Central memory CD8-positive, alpha-beta T cell (primary cell): ENCODE measurements around the gene SNAPC2.

Source experiments
- ATAC-seq: fragments of 150-1000 bp; cut with Tn5 transposase; replicated peaks from 2 replicates; pipeline ENCODE4 v1.10.0; 2022; ENCODE audit warnings: mild to moderate bottlenecking, moderate FRiP score, moderate number of reproducible peaks; ENCODE audit not compliant: poor library complexity, severe bottlenecking; ENCODE audit errors: extremely low read depth
- DNase-seq, 2 donors: peaks; one replicate each; pipeline ENCODE4 v3.0.0; 2021; ENCODE audit warnings: low spot score in 2 of 2
- H3K27ac Mint-ChIP-seq: one replicate; pipeline ENCODE4 v1.8.0; 2022; ENCODE audit warnings: low read depth, mild to moderate bottlenecking, moderate library complexity, mixed read lengths
- H3K27me3 Mint-ChIP-seq: one replicate; pipeline ENCODE4 v1.8.0; 2022; ENCODE audit warnings: mixed read lengths
- H3K36me3 Mint-ChIP-seq: one replicate; pipeline ENCODE4 v1.8.0; 2022; ENCODE audit warnings: mild to moderate bottlenecking, moderate library complexity, mixed read lengths; ENCODE audit not compliant: insufficient read depth
- H3K4me1 Mint-ChIP-seq: one replicate; pipeline ENCODE4 v1.8.0; 2022; ENCODE audit warnings: mixed read lengths
- H3K4me3 Mint-ChIP-seq: one replicate; pipeline ENCODE4 v1.8.0; 2022; ENCODE audit warnings: mild to moderate bottlenecking, moderate library complexity, mixed read lengths
- H3K9me3 Mint-ChIP-seq: one replicate; pipeline ENCODE4 v1.8.0; 2022; ENCODE audit warnings: mixed read lengths

Gene SNAPC2

GRCh38 chr19:7968008-7968795 lies 48.1 kb downstream of the SNAPC2 start:
- DNase-seq, result no peak
- Mint-ChIP-seq H3K36me3 (peaks cover 32% of the 10 kb centered on the region), H3K4me1 (no peaks in the 10 kb centered on the region), H3K27me3 (no peaks in the 10 kb centered on the region), H3K9me3 (no peaks in the 10 kb centered on the region), H3K27ac (no peak overlapping the region), H3K4me3 (no peak overlapping the region)
- ATAC-seq, result no peak

GRCh38 chr19:7968796-7969554 lies 48.8 kb downstream of the SNAPC2 start:
- Mint-ChIP-seq H3K4me1 (no peaks in the 10 kb centered on the region), H3K36me3 (peaks cover 37% of the 10 kb centered on the region), H3K4me3 (no peak overlapping the region), H3K27me3 (no peaks in the 10 kb centered on the region), H3K27ac (no peak overlapping the region), H3K9me3 (no peaks in the 10 kb centered on the region)
- DNase-seq, result no peak
- no peak for ATAC-seq

- DNase-seq (no peak), ATAC-seq (no peak)
- Mint-ChIP-seq H3K4me1 (no peaks in the 10 kb centered on the region), H3K9me3 (no peaks in the 10 kb centered on the region), H3K4me3 (no peak overlapping the region), H3K36me3 (peaks cover 39% of the 10 kb centered on the region), H3K27me3 (no peaks in the 10 kb centered on the region), H3K27ac (no peak overlapping the region)
Observed at GRCh38 chr19:7969555-7969939, 49.4 kb downstream of the SNAPC2 start.

GRCh38 chr19:7970716-7971448 lies 50.7 kb downstream of the SNAPC2 start:
- H3K9me3 Mint-ChIP-seq, result no peaks in the 10 kb centered on the region
- H3K27me3 Mint-ChIP-seq, result no peaks in the 10 kb centered on the region
- no peaks in the 10 kb centered on the region for H3K4me1 Mint-ChIP-seq
- no peak for DNase-seq
- H3K4me3 Mint-ChIP-seq, result no peak overlapping the region
- ATAC-seq, result no peak
- H3K36me3 Mint-ChIP-seq, result peaks cover 31% of the 10 kb centered on the region
- H3K27ac Mint-ChIP-seq, result no peak overlapping the region

- ATAC-seq (no peak), DNase-seq (no peak)
- H3K36me3 Mint-ChIP-seq, result peaks cover 30% of the 10 kb centered on the region
- H3K4me1 Mint-ChIP-seq, result no peaks in the 10 kb centered on the region
- no peaks in the 10 kb centered on the region for H3K9me3 Mint-ChIP-seq
- H3K27ac Mint-ChIP-seq, result no peak overlapping the region
- H3K27me3 Mint-ChIP-seq, result no peaks in the 10 kb centered on the region
- H3K4me3 Mint-ChIP-seq, result no peak overlapping the region
Observed at GRCh38 chr19:7971553-7972520, 51.7 kb downstream of the SNAPC2 start.
